ENCODE data around the gene GEMIN8. TPM values are rescaled to one million over a fixed set of nuclear protein-coding genes. Genes with fewer than 3 reads are reported as not detected.

The GEMIN8 gene
- total RNA-seq, 4 donors from 2014 or later: 8.6 to 22.1 (median 12.6) TPM

DNA sequence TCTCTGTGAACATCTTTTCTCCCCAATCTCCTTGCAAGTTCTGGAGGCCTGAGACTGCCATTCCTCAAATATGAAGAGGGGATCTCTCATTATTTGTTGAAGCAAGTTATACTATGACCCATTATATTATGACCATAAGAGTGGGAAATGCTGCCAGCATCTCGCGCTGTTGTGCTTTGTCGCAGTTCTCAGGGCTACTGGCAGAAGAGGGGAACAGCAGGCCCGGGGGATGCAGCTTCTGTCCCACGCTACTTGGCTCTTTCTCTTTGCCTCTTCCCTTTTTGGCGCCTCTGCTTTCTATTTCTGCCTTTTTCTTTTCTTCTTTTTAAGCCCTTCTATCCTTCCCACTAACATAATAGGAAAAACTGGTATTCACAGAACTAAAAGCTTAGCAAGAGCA, 64.2 kb downstream of the GEMIN8 start:
- no peak overlapping the region for H3K27ac ChIP-seq
- H3K27me3 ChIP-seq: no peaks in the 10 kb centered on the region
- DNase-seq: no peak
- H3K4me3 ChIP-seq: no peak overlapping the region
- H3K9me3 ChIP-seq: no peaks in the 10 kb centered on the region
- WGBS, 2 donors (ENCODE audit: low coverage in 1 of 2): 74% methylated on average over 6 of the region's 6 CpGs; no CpG with 5 or more reads in 1 of the 2 donors
- no peaks in the 10 kb centered on the region for H3K4me1 ChIP-seq
- TF ChIP-seq EP300 (IDR thresholded peaks at IDR 0.05; ENCODE audit: low read depth) (no peak), POLR2A (IDR thresholded peaks at IDR 0.05) (no peak), POLR2AphosphoS5 (IDR thresholded peaks at IDR 0.05) (no peak)
- TF ChIP-seq, protein P1, sequence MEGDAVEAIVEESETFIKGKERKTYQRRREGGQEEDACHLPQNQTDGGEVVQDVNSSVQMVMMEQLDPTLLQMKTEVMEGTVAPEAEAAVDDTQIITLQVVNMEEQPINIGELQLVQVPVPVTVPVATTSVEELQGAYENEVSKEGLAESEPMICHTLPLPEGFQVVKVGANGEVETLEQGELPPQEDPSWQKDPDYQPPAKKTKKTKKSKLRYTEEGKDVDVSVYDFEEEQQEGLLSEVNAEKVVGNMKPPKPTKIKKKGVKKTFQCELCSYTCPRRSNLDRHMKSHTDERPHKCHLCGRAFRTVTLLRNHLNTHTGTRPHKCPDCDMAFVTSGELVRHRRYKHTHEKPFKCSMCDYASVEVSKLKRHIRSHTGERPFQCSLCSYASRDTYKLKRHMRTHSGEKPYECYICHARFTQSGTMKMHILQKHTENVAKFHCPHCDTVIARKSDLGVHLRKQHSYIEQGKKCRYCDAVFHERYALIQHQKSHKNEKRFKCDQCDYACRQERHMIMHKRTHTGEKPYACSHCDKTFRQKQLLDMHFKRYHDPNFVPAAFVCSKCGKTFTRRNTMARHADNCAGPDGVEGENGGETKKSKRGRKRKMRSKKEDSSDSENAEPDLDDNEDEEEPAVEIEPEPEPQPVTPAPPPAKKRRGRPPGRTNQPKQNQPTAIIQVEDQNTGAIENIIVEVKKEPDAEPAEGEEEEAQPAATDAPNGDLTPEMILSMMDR (IDR thresholded peaks at IDR 0.05): no peak
- in situ Hi-C loops (cut with MboI; ENCODE audit: low pct_ligation_motif_present in 1 of 4, low pct_unique_long_range_greater_than_20kb in 1 of 4, low sequenced_read_pairs in 3 of 4) (no loop called here), intact Hi-C loops (cut with DNase I; ENCODE audit: low total_unique reads) (no loop called here)
- H3K36me3 ChIP-seq: no peaks in the 10 kb centered on the region

DNA sequence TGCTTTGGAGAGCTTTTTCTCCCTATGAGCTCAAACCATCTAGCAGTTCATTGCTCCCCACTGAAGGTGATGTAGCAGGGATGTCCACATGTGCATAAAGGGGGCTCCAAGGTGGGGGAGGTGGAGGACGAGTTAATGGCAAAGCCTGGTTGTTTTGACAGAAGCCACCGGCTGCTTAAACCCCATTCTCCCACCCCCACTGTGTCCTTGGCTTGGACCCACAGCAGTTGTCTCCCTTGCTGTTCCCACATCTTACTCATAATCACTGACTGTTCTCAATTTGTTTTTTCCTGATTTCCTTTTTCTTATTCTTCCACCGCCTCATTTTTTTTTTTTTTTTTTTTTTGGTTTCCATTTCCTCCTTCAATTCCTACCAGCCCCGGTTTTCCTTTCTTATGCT, 72.7 kb downstream of the GEMIN8 start:
- no peaks in the 10 kb centered on the region for H3K9me3 ChIP-seq
- TF ChIP-seq EP300 (IDR thresholded peaks at IDR 0.05; ENCODE audit: low read depth) (no peak), POLR2A (IDR thresholded peaks at IDR 0.05) (no peak), POLR2AphosphoS5 (IDR thresholded peaks at IDR 0.05) (no peak)
- TF ChIP-seq, protein P1 (IDR thresholded peaks at IDR 0.05): no peak
- DNase-seq: no peak
- no peak overlapping the region for H3K27ac ChIP-seq
- 79% methylated on average over 4 of the region's 4 CpGs; no CpG with 5 or more reads in 1 of the 2 donors for WGBS, 2 donors (ENCODE audit: low coverage in 1 of 2)
- H3K4me3 ChIP-seq: no peak overlapping the region
- no peaks in the 10 kb centered on the region for H3K4me1 ChIP-seq
- in situ Hi-C loops (cut with MboI; ENCODE audit: low pct_ligation_motif_present in 1 of 4, low pct_unique_long_range_greater_than_20kb in 1 of 4, low sequenced_read_pairs in 3 of 4) (no loop called here), intact Hi-C loops (cut with DNase I; ENCODE audit: low total_unique reads) (no loop called here)
- H3K27me3 ChIP-seq: no peaks in the 10 kb centered on the region
- H3K36me3 ChIP-seq: no peaks in the 10 kb centered on the region

Other genes starting within 250 kb of the GEMIN8 start
- 1 to 10 TPM; 1.5 to 7.6 (median 5.0) TPM for gene GPM6B, start 212.8 kb downstream of the GEMIN8 start, total RNA-seq

Measured in transverse colon (tissue), 4 donors.